Erythroblast (primary cell): ENCODE results near the gene C1QTNF3.

Experiments
- GATA1 ChIP-seq: IDR thresholded peaks from 2 replicates; pipeline ENCODE4 v1.6.1; 2011; ENCODE audit warnings: low read depth, mild to moderate bottlenecking, control low read depth, low read length, moderate library complexity
- POLR2A ChIP-seq: IDR thresholded peaks from 2 replicates; pipeline ENCODE4 v1.6.1; 2011; ENCODE audit warnings: mild to moderate bottlenecking, low read length

DNA sequence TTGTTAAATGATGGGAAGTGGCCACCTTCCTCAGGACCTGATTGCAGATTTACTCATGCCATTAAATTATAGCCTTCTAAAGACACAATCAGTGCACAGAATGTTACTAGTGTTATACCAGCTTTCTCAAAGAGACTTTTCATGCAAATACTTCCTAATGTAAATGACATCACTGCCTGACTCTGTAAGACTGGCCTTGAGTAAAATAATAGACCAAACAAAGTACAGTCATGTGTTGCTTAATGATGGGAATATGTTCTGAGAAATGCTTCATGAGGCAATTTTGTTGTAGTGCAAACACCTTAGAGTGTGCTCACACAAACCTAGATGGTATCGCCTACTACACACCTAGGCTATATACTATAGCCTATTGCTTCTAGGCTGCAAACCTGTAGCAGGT lies 17.0 kb upstream of the C1QTNF3 start:
- TF ChIP-seq POLR2A (no peak), GATA1 (no peak)
